ENCODE measurements around the gene OR8A1. TPM values are rescaled to one million over a fixed set of nuclear protein-coding genes. Genes with fewer than 3 reads are reported as not detected.

OR8A1 gene
- total RNA-seq (2022; extraction: Qiagen RNA extraction) = not detected in 5 replicates

GRCh38 chr11:124569697-124570096 lies at the start of gene OR8A1:
OR8A1 (plus strand) TSS chr11:124569997; CDS start chr11:124570120, 123 bp downstream.

GRCh38 chr11:124543554-124543953 lies 26.2 kb upstream of the OR8A1 start, which contains the start of gene OR8B12:
OR8B12 (minus strand) TSS chr11:124543654; CDS start chr11:124543654, 0 bp downstream.

GRCh38 chr11:124611064-124611463 lies 41.3 kb downstream of the OR8A1 start, which contains the start of gene PANX3:
PANX3 (plus strand) TSS chr11:124611428; CDS start chr11:124611557, 129 bp downstream.

Other genes with a start within 250 kb of the OR8A1 start
- not detected in 5 replicates for gene OR8D2, start 249.8 kb upstream of the OR8A1 start, total RNA-seq (2022; extraction: Qiagen RNA extraction)
- gene OR8B2, start 185.5 kb upstream of the OR8A1 start, total RNA-seq (2022; extraction: Qiagen RNA extraction) = not detected in 5 replicates
- gene OR8B3, start 171.0 kb upstream of the OR8A1 start, total RNA-seq (2022; extraction: Qiagen RNA extraction) = not detected in 5 replicates
- gene OR8B4, start 145.1 kb upstream of the OR8A1 start, total RNA-seq (2022; extraction: Qiagen RNA extraction) = not detected in 5 replicates
- not detected in 5 replicates for gene OR8B8, start 124.3 kb upstream of the OR8A1 start, total RNA-seq (2022; extraction: Qiagen RNA extraction)
- not detected in 5 replicates for gene OR8B12, start 26.3 kb upstream of the OR8A1 start, total RNA-seq (2022; extraction: Qiagen RNA extraction)
- not detected in 5 replicates for gene PANX3, start 41.4 kb downstream of the OR8A1 start, total RNA-seq (2022; extraction: Qiagen RNA extraction)
- 15.7 to 18.2 TPM (median 16.2 TPM) in 5 replicates for gene TBRG1, start 52.9 kb downstream of the OR8A1 start, total RNA-seq (2022; extraction: Qiagen RNA extraction)
- 13.0 to 17.2 TPM (median 14.6 TPM) in 5 replicates for gene SIAE, start 103.7 kb downstream of the OR8A1 start, total RNA-seq (2022; extraction: Qiagen RNA extraction)
- 16.6 to 30.9 TPM (median 18.9 TPM) in 5 replicates for gene SPA17, start 103.9 kb downstream of the OR8A1 start, total RNA-seq (2022; extraction: Qiagen RNA extraction)
- gene NRGN, start 169.9 kb downstream of the OR8A1 start, total RNA-seq (2022; extraction: Qiagen RNA extraction) = 6.4 to 10.9 TPM (median 9.7 TPM) in 5 replicates
- not detected in 5 replicates for gene VSIG2, start 182.3 kb downstream of the OR8A1 start, total RNA-seq (2022; extraction: Qiagen RNA extraction)
- 10.9 to 15.1 TPM (median 13.5 TPM) in 5 replicates for gene ESAM, start 192.3 kb downstream of the OR8A1 start, total RNA-seq (2022; extraction: Qiagen RNA extraction)
- gene MSANTD2, start 230.4 kb downstream of the OR8A1 start, total RNA-seq (2022; extraction: Qiagen RNA extraction) = 5.5 to 6.3 TPM (median 5.8 TPM) in 5 replicates

Measured in A549 treated with Mapracorat at 1 μM for 4 hours (cell line).